ENCODE data around the gene DEFB127.
"Not testable (repeated sequence)": the region's sequence is repeated elsewhere in the genome, so short reads cannot be mapped to it uniquely, and the experiment has no call there.

Gene DEFB127, protein sequence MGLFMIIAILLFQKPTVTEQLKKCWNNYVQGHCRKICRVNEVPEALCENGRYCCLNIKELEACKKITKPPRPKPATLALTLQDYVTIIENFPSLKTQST

DNA sequence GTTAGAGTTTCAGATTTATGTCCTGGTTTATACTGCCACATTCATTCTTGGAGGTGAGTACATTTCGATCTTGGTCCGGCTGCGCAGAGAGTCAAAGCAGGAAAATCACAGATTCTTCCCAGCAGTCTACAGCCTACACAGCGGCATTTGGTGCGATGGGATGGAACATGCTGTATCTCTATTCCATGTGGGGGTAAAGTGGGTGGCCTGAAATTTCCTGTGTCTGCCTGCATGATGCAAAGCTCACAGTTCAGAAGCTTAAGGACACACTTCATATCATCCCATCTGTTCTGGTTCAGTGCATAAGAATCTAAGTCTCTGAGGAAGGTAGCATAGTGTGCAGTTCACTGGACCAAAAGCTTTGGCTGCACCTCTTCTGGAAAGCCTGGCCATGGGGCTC, at the start of gene DEFB127:
TSS of gene DEFB127 (plus strand) at position 301 of the 400 bp plus-strand sequence. CDS start at position 392, 91 bp downstream.
- no peak for DNase-seq

DNA sequence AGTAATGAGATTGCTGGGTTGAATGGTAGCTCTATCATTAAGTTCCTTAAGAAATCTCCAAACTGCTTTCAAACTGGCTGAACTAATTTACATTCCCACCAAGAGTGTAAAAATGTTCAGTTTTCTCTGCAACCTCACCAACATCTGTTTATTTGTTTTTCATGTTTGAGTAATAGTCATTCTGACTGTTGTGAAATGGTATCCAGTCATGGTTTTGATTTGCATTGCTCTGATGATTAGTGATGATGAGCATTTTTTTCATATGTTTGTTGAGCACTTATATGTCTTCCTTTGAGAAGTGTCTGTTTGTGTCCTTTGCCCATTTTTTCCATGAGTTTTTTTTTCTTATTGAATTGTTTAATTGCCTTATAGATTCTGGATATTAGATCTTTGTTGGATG, 44.9 kb upstream of the DEFB127 start:
- DNase-seq = no peak

DNA sequence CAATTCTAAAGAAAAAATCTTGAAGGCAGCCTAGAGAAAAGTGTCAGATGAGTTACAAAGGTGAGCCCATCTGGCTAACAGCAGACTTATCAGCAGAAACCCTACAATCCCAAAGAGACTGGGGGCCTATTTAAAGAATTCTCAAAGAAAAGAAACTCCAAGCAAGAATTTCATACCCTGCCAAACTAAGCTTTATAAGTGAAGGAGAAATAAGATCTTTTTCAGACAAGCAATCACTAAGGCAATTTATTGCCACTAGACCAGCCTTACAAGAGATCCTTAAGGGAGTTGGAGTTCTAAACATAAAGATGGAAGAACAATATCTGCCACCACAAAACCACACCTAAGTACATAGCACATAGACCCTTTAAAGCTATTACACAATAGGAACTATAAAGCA, 39.7 kb upstream of the DEFB127 start:
- no peak for DNase-seq

DNA sequence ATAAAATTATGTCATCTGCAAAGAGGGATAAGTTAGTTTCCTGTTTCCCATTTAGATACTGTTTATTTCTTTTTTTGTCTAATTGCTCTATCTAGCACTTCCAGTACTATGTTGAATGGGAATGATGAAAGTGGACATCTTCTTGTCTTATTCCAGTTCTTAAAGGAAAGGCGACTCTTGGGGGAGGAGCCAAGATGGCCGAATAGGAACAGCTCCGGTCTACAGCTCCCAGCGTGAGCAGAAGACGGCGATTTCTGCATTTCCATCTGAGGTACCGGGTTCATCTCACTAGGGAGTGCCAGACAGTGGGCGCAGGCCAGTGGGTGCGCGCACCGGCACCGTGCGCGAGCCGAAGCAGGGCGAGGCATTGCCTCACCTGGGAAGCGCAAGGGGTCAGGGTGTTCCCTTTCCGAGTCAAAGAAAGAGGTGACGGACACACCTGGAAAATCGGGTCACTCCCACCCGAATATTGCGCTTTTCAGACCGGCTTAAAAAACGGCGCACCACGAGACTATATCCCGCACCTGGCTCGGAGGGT, 27.4 kb upstream of the DEFB127 start:
- not testable (repeated sequence) for DNase-seq

DNA sequence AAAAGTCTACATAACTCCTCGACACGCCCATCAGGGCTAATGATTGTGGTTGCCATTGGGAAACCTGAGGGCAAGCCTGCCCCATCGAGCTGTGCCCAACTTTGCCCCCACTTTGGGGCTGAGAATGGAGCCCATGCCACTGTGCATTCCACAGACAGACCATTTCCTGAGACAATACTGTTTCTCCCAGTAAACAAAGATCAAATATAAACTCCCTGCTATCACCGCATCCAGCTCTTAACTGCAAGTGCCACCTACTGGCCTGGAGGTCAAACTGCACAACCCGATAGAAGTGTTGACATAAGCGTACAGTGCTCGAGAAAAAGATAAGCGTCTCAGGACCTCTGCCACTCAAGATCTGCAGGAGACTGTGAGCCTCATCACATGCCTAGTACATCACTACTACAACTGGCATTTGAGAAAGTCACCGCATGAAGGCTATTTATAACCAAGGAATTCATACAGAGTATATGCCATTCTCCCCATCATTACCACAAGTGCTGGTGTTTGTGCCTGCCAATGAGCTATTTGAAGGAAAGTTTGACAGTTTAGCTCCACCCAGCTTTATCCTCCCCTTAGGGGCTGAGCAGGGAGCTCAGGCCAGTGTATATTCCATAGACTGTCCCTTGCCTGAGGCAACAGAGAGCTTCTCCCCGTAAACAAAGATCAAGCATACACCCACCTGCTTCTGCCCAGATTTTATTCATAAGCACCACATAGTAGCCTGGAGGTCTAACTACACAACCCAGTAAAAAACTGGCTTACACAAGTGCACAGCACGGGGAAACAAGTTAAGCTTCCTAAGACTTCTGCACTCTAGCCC, 19.4 kb upstream of the DEFB127 start:
- DNase-seq = no peak

DNA sequence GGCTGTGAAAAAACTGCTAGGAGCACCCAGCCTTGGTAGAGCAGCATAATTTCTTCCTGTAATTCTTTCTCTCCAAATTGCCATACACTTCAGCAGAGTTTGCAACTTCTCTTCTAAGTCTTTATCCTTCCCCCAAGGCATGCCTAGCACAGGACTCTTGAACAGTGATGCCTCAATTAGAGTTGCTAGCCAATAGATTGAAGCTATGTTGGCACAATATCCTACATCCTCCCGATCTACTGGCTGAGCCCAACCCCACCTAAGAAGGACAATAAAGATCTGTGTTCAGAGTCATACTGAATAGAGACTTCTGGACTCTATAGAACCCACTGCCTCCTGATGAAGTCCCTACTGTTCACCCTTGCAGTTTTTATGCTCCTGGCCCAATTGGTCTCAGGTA, 15.0 kb upstream of the DEFB127 start, which contains the start of gene DEFB126:
TSS of gene DEFB126 (plus strand) at position 301 of the 400 bp plus-strand sequence. CDS start at position 340, 39 bp downstream.
- no peak for DNase-seq

DNA sequence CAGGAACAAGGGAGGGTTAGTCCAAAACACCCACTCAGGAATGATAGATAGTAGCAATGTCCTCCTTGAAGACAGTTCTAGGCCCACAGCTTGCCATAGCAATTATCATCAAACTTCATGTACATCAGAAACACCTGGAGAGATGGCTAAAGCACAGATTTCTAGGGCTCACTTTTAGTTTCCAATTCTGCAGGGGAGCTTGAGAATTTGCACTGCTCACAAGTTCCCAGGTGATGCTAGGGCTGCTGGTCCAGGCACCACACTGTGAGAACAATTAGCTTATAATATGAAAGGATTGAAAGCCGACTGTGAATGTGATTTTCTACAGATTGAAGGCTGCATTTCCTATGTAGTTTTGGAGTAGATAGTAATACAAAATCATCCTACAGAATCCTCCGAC, 11.4 kb upstream of the DEFB127 start:
- DNase-seq = no peak

DNA sequence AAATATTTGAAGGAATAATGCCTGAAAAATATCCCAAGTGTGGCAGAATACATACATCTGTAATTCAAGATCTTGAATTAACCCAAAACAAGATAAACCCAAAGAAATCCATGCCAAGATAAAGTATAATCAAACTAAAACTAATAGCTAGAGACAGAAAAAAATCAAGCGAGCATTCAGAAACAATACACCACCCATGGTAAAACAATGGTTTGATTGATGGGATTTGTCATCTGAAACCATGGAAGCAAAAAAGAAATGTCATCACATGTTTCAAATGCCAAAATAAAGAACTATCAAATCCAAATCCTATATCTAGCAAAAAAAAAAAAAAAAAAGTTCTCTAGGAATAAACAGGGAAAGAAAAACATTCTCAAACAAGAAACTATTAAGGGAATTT, 5.1 kb upstream of the DEFB127 start:
- DNase-seq = no peak

DNA sequence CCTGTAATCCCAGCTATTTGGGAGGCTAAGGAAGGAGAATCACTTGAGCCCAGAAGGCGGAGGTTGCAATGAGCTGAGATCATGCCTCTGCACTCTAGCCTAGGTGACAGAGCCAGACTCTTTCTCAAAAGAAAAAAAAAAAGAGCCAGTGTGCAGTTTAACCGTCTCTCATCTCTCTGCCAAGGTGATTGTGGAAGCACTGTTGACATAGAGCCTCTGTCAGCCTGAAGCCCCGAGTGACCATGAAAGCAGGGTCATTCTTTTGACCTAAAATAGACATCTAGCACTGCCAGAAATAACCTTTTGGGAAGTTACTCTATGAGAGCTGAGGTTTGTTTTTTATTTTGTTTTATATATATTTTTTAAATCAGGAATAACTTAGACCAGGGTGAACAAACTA, 7.4 kb downstream of the DEFB127 start:
- DNase-seq = no peak

DNA sequence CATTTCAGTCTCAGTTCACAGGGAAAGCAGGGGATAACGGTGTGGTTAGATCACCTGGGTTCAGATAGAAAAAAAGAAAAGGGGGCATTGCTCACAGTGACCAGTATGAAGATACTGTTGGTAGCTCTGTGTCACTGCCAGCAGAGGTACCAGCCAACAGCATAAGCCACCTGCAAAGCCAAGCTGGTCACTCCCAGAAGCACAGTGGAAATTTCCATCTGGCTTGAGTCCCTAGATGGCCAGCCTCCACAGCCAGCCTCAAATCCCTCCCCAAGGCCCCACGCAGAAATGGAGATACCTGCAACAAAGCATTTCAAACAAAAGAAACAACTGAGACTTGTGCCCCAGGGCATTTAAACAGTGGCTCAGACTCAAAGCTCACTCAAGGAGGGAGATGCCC, 11.6 kb downstream of the DEFB127 start:
- DNase-seq = no peak

DNA sequence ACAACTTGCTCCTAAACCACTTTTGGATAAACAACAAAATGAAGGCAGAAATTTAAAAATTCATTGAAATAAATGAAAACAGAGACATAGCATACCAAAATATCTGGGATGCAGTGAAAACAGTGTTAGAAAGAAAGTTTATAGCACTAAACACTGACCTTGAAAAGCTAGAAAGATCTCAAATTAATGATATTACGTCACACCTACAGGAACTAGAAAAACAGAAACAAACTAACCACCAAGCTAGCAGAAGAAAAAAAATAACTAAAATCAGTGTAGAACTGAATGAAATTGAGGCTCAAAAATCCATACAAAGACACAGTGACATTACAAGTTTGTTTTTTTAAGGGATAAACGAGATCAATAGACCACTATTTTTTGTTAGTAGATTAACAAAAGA, 27.0 kb downstream of the DEFB127 start:
- no peak for DNase-seq

DNA sequence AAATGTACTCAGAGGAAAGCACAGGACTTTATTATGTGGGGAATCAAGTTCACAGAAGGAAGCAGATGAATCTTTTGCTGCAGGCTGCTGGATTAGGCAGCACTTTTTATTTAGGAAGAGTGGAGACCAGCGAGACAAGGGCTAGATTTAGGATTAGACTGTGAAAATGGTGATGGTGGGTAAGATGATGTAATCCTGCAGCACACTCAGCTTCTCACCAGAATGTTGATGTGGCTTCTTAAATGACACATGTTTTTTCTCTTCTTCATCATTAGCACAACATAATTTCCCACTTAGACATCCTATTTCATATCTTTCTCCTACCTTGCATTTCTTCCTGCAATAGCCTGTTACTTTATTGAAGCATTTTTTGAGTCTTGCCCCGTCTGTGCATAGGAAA, 30.5 kb downstream of the DEFB127 start:
- no peak for DNase-seq

DNA sequence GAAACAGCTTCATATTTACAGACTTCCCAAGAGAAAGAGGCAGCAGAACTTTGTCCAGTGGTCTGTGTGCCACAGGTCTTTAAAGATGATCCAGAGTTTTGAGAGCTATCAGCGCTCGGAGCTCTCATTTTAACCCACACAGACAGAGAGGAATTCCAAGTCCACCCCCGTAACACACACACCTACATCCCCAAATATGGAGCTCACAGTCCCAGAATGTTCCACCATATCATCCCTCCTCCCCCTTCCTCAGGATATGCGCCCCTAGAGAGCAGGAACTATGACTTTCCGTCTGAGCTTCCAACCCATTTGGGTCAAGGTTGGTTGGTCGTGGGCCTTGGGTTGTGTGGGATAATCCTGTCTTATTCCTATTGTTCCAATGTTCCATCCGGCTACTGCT, 32.4 kb downstream of the DEFB127 start, which contains the start of gene DEFB128:
TSS of gene DEFB128 (minus strand) at position 101 of the 400 bp plus-strand sequence. CDS start at position 13, 88 bp downstream.
- no peak for DNase-seq

DNA sequence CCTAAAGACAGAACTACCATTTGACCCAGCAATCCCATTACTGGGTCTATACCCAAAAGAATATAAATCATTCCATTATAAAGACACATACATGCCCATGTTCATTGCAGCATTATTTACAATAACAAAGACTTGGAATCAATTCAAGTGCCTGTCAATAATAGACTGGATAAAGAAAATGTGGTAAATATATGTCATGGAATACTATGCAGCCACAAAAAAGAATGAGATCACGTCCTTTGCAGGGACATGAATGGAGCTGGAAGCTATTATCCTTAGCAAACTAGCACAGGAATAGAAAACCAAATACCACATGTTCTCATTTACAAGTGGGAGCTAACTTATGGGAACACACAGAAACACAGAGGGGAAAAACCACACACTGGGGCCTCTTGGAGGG, 41.0 kb downstream of the DEFB127 start:
- DNase-seq = no peak

DNA sequence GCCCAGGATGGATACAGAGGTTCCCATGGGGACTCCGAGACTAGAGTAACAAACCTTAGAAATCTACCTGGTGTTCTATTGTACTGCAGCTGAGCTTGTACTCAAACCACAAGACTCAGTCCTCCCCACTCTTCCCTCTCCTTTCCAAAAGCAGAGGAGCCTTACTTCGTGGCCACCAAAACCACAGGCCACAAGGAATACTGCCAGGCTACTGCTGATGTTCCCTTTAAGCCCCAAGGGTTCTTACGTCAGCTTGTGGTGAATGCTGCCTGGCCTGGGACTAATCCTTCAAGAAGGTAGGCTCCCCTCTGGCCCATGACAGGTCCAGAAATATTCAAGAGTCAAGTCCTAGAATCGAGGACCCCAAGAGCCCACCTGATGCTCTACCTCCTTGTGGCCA, 42.7 kb downstream of the DEFB127 start:
- DNase-seq = no peak

DNA sequence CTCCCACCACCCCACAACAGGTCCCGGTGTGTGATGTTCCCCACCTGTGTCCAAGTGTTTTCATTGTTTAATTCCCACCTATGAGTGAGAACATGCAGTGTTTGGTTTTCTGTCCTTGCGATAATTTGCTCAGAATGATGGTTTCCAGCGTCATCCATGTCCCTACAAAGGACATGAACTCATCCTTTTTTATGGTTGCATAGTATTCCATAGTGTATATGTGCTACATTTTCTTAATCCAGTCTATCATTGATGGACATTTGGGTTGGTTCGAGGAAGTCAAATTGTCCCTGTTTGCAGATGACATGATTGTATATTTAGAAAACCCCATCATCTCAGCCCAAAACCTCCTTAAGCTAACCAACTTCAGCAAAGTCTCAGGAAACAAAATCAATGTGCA, 46.4 kb downstream of the DEFB127 start:
- DNase-seq = not testable (repeated sequence)

All from activated CD4-positive, alpha-beta T cell treated with anti-CD3 and anti-CD28 coated beads for 1 hour (primary cell).